Stimulated activated CD4-positive, alpha-beta T cell treated with anti-CD3 and anti-CD28 coated beads, Interleukin-2, amount 100 ng/mL, for 4 hours (primary cell): Measurements from ENCODE around the gene ICE1.
"Not testable (repeated sequence)": the region's sequence is repeated elsewhere in the genome, so short reads cannot be mapped to it uniquely, and the experiment has no call there.

Experiments
- DNase-seq: peaks from one replicate; pipeline ENCODE4 v3.0.0-alpha.2; 2020; ENCODE audit warnings: low read depth

The ICE1 gene

GRCh38 chr5:5437227-5438172 lies 15.0 kb downstream of the ICE1 start:
- no peak for DNase-seq

- DNase-seq = no peak
These were observed 29.4 kb downstream of the ICE1 start for GRCh38 chr5:5451863-5452262.

GRCh38 chr5:5453131-5453530 lies 30.7 kb downstream of the ICE1 start:
- DNase-seq = no peak

GRCh38 chr5:5454391-5454790 lies 31.9 kb downstream of the ICE1 start:
- DNase-seq = no peak

GRCh38 chr5:5456858-5457257 lies 34.4 kb downstream of the ICE1 start:
- DNase-seq = no peak

GRCh38 chr5:5460311-5460710 lies 37.8 kb downstream of the ICE1 start:
- DNase-seq = no peak

- DNase-seq = no peak
These were observed 38.5 kb downstream of the ICE1 start for GRCh38 chr5:5461012-5461411.

- no peak for DNase-seq
These were observed 41.7 kb downstream of the ICE1 start for GRCh38 chr5:5464036-5464715.

GRCh38 chr5:5466227-5466626 lies 43.8 kb downstream of the ICE1 start:
- no peak for DNase-seq

- no peak for DNase-seq
These were observed 45.3 kb downstream of the ICE1 start for GRCh38 chr5:5467737-5468136.

GRCh38 chr5:5470933-5471332 lies 48.5 kb downstream of the ICE1 start:
- no peak for DNase-seq

- no peak for DNase-seq
These were observed 50.7 kb downstream of the ICE1 start for GRCh38 chr5:5473226-5473625.

- no peak for DNase-seq
These were observed 52.5 kb downstream of the ICE1 start for GRCh38 chr5:5474961-5475360.

- DNase-seq = no peak
These were observed 53.5 kb downstream of the ICE1 start for GRCh38 chr5:5475975-5476374.

GRCh38 chr5:5479578-5479977 lies 57.1 kb downstream of the ICE1 start:
- DNase-seq = not testable (repeated sequence)

- DNase-seq = no peak
These were observed 58.1 kb downstream of the ICE1 start for GRCh38 chr5:5480481-5481111.

- DNase-seq = no peak
These were observed 58.7 kb downstream of the ICE1 start for GRCh38 chr5:5481206-5481605.

- DNase-seq = no peak
These were observed 59.2 kb downstream of the ICE1 start for GRCh38 chr5:5481633-5482032.

- no peak for DNase-seq
These were observed 60.9 kb downstream of the ICE1 start for GRCh38 chr5:5483350-5483749.

GRCh38 chr5:5483880-5484598 lies 61.6 kb downstream of the ICE1 start:
- DNase-seq = no peak

- DNase-seq = no peak
These were observed 63.6 kb downstream of the ICE1 start for GRCh38 chr5:5486122-5486521.
